Heart right ventricle (tissue), 16 donors: ENCODE measurements around the gene FAM136A. TPM values are rescaled to one million over a fixed set of nuclear protein-coding genes. Genes with fewer than 3 reads are reported as not detected.

Source experiments
- ATAC-seq, 8 donors: fragments of 200-7000 bp; cut with Tn5 transposase; one replicate each; pipeline ENCODE4 v1.9.1; 2020; ENCODE audit warnings: mild to moderate bottlenecking in 8 of 8, moderate library complexity in 8 of 8, moderate number of reproducible peaks in 1 of 8
- DNase-seq, 2 donors: peaks; one replicate each; pipeline ENCODE4 v3.0.0-alpha.2; 2020
- H3K27ac ChIP-seq, 10 donors: fragments of 200-600 bp; sonication (generic) in 2 of 10; one replicate each; pipeline versions ENCODE4 v1.5.0 to v1.8.0; 2020 to 2022; ENCODE audit warnings: mild to moderate bottlenecking in 3 of 10
- H3K27me3 ChIP-seq, 7 donors: fragments of 200-600 bp; one replicate each; pipeline ENCODE4 v1.8.0; 2021 to 2022; ENCODE audit warnings: mild to moderate bottlenecking in 2 of 7
- H3K36me3 ChIP-seq, 9 donors: fragments of 200-600 bp; sonication (generic) in 1 of 9; one replicate each; pipeline versions ENCODE4 v1.5.0 to v1.8.0; 2020 to 2022; ENCODE audit warnings: mild to moderate bottlenecking in 2 of 9
- H3K4me1 ChIP-seq, 9 donors: fragments of 200-600 bp; sonication (generic) in 1 of 9; one replicate each; pipeline versions ENCODE4 v1.5.0 to v1.8.0; 2020 to 2022; ENCODE audit warnings: mild to moderate bottlenecking in 4 of 9
- H3K4me3 ChIP-seq, 10 donors: fragments of 200-600 bp; sonication (generic) in 2 of 10; one replicate each; pipeline versions ENCODE4 v1.5.0 to v1.8.0; 2020 to 2022; ENCODE audit warnings: mild to moderate bottlenecking in 7 of 10, moderate library complexity in 2 of 10
- H3K9me3 ChIP-seq, 11 donors: fragments of 200-600 bp in 10 of 11; sonication (generic) in 2 of 11; one replicate each; pipeline versions ENCODE4 v1.5.0 to v1.8.0; 2013 to 2022; ENCODE audit warnings: mild to moderate bottlenecking in 2 of 11, control low read depth in 1 of 11, moderate library complexity in 1 of 11
- CTCF ChIP-seq, 9 donors: fragments of 200-600 bp; sonication (generic) in 2 of 9; IDR thresholded peaks; one replicate each; pipeline versions ENCODE4 v1.5.0 to v1.8.0; 2021 to 2022; ENCODE audit warnings: antibody characterized with exemption in 9 of 9, mild to moderate bottlenecking in 5 of 9, moderate library complexity in 1 of 9
- WGBS, 2 donors: extraction: QIAGEN DNeasy Blood & Tissue Kit; methylation state at CpG; one replicate each; pipeline ENCODE4 v1.1.7; 2013; ENCODE audit warnings: inconsistent platforms in 1 of 2; 5-methylcytosine and 5-hydroxymethylcytosine counted together
- intact Hi-C, 10 donors: fragments of 100-400 bp; cut with DNase I; formaldehyde crosslinking; loops; one replicate each; pipeline versions ENCODE4 v1.11.1 to v1.14.2; 2022
- polyA plus RNA-seq, 2 donors: library from polyadenylated mRNA; stranded (reverse); fragments of 200-250 nt; gene quantifications; one replicate each; pipeline ENCODE4 v1.2.3, GENCODE V29; 2013
- total RNA-seq, 10 donors: library from RNA; stranded (reverse); fragmentation: NEBNext Ultra II Directional in 3 of 10; extraction: Animal tissue kit (Norgen Biotek cat#: 25700) in 3 of 10; gene quantifications; one replicate each; pipeline versions ENCODE4 v1.2.1 to v1.2.4, GENCODE V29; 2021 to 2023
- donor health status: Arrhythmogenic right ventricular cardiomyopathy.
- donor health status: ischemic (EF 13 %, LVEDD 7.1; RV severe dilation, severe dysfunction).
- donor health status: healthy with polysubstance abuse.
- donor health status: DM: no; HTN: yes; CAD: no.
- donor health status: DM: no; HTN: no; CAD: no.
- donor health status: ischemic (EF 25% LVEDD 6.9; RV normal size, moderate dysfunction).
- donor health status: ischemic (EF 25% LVEDD 5.7; RV mildly dilated, moderate dysfunction).
- donor health status: healthy.
- donor health status: DM: yes; HTN: yes; CAD: no.
- donor health status: Ischemic cardiomyopathy.
- donor health status: ischemic (EF 35%, LVEDD 5.7; RV mildly dilated, moderate dysfunction).
- donor health status: nonischemic (EF 11% LVEDD 7.7; RV severe dilation, severe dysfunction).
- donor health status: DM: yes; HTN: yes; CAD: no.
- donor health status: PGD.
- donor health status: ischemic (EF 29% LVEDD 5.4; RV normal size, mild dysfunction).
- donor health status: nonischemic (EF 23%, LVEDD 6.1; RV moderate dilation, normal function).

The FAM136A gene
- total and polyA plus RNA-seq, 12 donors = 17.6 to 29.2 (median 21.0) TPM

GRCh38 chr2:70261501-70261900 lies 40.4 kb downstream of the FAM136A start:
- peak in 1 of 9 donors; percentile 10 for TF ChIP-seq CTCF (IDR thresholded peaks at IDR 0.05)
- DNase-seq (no peak), ATAC-seq (no peak)
- WGBS, 2 donors = 47 to 58% methylated on average over 1 of the region's 1 CpG
- no peaks in the 10 kb centered on the region for H3K9me3 ChIP-seq
- peaks cover 0 to 72% (median 14%) of the 10 kb centered on the region in 9 donors for H3K36me3 ChIP-seq
- intact Hi-C loops = no loop called here
- H3K4me1 ChIP-seq = peaks cover 0 to 51% (median 41%) of the 10 kb centered on the region in 9 donors
- H3K27me3 ChIP-seq = no peaks in the 10 kb centered on the region
- H3K27ac ChIP-seq = peak overlapping the region in 8 of 10 donors; percentile 22 to 96 (median 44)
- peak overlapping the region in 3 of 10 donors; percentile 11 to 26 (median 12) for H3K4me3 ChIP-seq

- Histone ChIP-seq H3K4me1 (peaks cover 0 to 51% (median 40%) of the 10 kb centered on the region in 9 donors), H3K4me3 (peak overlapping the region; percentile 60 to 92 (median 89)), H3K27me3 (no peaks in the 10 kb centered on the region), H3K36me3 (peaks cover 0 to 43% (median 4%) of the 10 kb centered on the region in 9 donors), H3K27ac (peak overlapping the region; percentile 30 to 96 (median 86)), H3K9me3 (no peaks in the 10 kb centered on the region)
- no peak for TF ChIP-seq CTCF (IDR thresholded peaks at IDR 0.05)
- 1 to 2% methylated on average over 12 of the region's 12 CpGs for WGBS, 2 donors
- intact Hi-C loops = loop anchor here in 4 of 10 donors (2.0 to 5.0 kb wide), 2 partner anchors 34 kb away; partner anchors contain the start of gene SNRPG (in 4 of the 4)
- ATAC-seq = peak; percentile 60 to 81 (median 72)
- peak; percentile 84 for DNase-seq
Observed at GRCh38 chr2:70258532-70258875, 43.4 kb downstream of the FAM136A start.

- intact Hi-C loops = loop anchor here in 2 of 10 donors (5.0 kb wide), 1 partner anchor 37 kb away; the partner anchor contains the start of gene SNRPG (in 2 of the 2)
- Histone ChIP-seq H3K9me3 (no peaks in the 10 kb centered on the region), H3K27me3 (no peaks in the 10 kb centered on the region), H3K4me1 (peaks cover 0 to 31% (median 24%) of the 10 kb centered on the region in 9 donors), H3K27ac (no peak overlapping the region), H3K4me3 (no peak overlapping the region), H3K36me3 (peaks cover 0 to 16% (median 0%) of the 10 kb centered on the region in 9 donors)
- DNase-seq (no peak), ATAC-seq (no peak)
- WGBS, 2 donors = 91 to 92% methylated on average over 8 of the region's 8 CpGs
- no peak for TF ChIP-seq CTCF (IDR thresholded peaks at IDR 0.05)
Observed at GRCh38 chr2:70255637-70256314, 46.1 kb downstream of the FAM136A start.

DNA sequence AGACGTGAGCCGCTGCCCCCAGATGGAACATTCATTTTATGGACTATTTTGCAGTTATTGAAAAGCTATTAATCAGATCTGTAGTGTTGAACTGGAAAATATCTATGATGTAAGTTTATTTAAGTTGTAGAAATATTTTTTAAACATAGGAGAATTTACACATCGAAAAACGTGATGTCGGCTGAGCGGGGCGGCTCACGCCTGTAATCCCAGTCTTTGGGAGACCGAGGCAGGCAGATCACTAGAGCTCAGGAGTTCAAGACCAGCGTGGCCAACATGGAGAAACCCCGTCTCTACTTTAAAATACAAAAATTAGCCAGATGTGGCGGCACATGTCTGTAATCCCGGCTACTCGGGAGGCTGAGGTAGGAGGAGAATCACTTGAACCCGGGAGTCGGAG lies 51.4 kb downstream of the FAM136A start:
- WGBS, 2 donors = 80 to 87% methylated on average over 16 of the region's 16 CpGs
- intact Hi-C loops = no loop called here
- Histone ChIP-seq H3K27me3 (no peaks in the 10 kb centered on the region), H3K9me3 (no peaks in the 10 kb centered on the region), H3K4me1 (peaks cover 7 to 25% (median 17%) of the 10 kb centered on the region in 9 donors), H3K36me3 (no peaks in the 10 kb centered on the region), H3K27ac (no peak overlapping the region), H3K4me3 (no peak overlapping the region)
- no peak for TF ChIP-seq CTCF (IDR thresholded peaks at IDR 0.05)
- DNase-seq = no peak
- no peak for ATAC-seq
